ENCODE results near the gene ACOT12.
"Not testable (repeated sequence)": the region's sequence is repeated elsewhere in the genome, so short reads cannot be mapped to it uniquely, and the experiment has no call there.

The ACOT12 gene

GRCh38 chr5:81303563-81303962 lies 90.4 kb downstream of the ACOT12 start:
- DNase-seq (ENCODE audit: low read depth) = peak; percentile 34
- H3K4me3 ChIP-seq (ENCODE audit: low read depth, low read length) = no peak overlapping the region
- TF ChIP-seq, protein P1, sequence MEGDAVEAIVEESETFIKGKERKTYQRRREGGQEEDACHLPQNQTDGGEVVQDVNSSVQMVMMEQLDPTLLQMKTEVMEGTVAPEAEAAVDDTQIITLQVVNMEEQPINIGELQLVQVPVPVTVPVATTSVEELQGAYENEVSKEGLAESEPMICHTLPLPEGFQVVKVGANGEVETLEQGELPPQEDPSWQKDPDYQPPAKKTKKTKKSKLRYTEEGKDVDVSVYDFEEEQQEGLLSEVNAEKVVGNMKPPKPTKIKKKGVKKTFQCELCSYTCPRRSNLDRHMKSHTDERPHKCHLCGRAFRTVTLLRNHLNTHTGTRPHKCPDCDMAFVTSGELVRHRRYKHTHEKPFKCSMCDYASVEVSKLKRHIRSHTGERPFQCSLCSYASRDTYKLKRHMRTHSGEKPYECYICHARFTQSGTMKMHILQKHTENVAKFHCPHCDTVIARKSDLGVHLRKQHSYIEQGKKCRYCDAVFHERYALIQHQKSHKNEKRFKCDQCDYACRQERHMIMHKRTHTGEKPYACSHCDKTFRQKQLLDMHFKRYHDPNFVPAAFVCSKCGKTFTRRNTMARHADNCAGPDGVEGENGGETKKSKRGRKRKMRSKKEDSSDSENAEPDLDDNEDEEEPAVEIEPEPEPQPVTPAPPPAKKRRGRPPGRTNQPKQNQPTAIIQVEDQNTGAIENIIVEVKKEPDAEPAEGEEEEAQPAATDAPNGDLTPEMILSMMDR (IDR thresholded peaks at IDR 0.05; ENCODE audit: control insufficient read depth, extremely low read depth, insufficient read depth) = no peak

DNA sequence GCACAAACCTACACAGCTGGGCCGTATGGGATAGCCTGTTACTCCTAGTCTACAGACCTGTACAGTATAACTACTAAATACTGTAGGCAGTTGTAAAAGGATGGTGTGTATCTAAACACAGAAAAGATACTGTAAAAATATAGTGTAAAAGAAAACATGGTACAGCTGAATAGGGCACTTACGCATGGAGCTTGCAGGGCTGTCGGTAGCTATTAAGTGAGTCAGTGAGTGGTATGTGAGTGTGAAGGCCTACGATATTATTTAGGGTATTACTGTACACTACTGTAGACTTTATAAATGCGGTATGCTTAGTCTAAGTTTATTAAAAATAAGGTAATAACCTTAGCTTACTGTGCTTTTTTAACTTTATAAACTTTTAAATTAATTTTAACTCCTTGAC lies 91.3 kb downstream of the ACOT12 start:
- peak overlapping the region; percentile 91 for H3K4me3 ChIP-seq (ENCODE audit: low read depth, low read length)
- TF ChIP-seq, protein P1 (IDR thresholded peaks at IDR 0.05; ENCODE audit: control insufficient read depth, extremely low read depth, insufficient read depth) = no peak
- no peak for DNase-seq (ENCODE audit: low read depth)

DNA sequence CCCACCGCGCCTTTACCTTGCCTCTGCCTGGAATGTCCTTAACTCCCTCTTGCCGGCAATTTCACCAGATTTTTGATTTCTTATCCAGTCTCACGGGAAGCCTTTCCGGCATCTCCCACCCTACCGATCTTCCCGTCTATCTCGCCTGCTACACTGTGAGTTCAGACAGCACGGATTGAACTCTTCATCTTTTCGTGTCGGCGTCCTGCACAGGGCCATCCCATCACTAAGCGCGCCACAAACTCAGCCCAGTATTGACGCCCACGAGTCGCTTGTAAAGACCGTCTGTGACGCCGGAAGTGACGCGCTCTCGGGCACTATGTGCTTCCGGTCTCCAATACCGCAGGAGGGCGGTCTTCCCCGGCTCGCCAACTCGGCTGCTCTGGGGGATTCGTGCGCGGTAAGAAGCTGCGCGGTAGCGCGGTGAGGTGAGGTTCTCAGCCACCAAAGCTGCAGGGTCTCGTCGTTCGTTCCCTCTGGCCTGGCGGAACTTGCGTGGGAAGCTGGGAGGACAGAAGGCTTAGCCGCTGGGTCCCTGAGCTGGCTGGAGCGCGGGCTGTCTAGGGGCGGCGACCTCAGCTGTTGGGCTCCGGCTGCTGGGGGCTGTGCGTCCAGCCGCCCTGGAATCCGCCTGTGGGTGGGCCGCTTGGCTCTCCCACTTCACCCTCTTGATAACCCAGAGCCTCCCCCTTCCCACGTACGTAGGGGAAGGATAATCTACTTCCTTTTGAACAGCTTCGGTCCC lies 92.5 kb downstream of the ACOT12 start, which contains the start of gene ZCCHC9:
Gene ZCCHC9 (plus strand): TSS at position 317 of the 745 bp plus-strand sequence. CDS start 3,171 bp downstream, outside the sequence.
- DNase-seq (ENCODE audit: low read depth) = peak; percentile 86
- H3K4me3 ChIP-seq (ENCODE audit: low read depth, low read length) = peak within 1 kb of the TSS; percentile 91
- TF ChIP-seq, protein P1 (IDR thresholded peaks at IDR 0.05; ENCODE audit: control insufficient read depth, extremely low read depth, insufficient read depth) = peak; percentile 16; the same call in 1 of the 2 replicates

- H3K4me3 ChIP-seq (ENCODE audit: low read depth, low read length) = peak overlapping the region; percentile 91
- TF ChIP-seq, protein P1 (IDR thresholded peaks at IDR 0.05; ENCODE audit: control insufficient read depth, extremely low read depth, insufficient read depth) = no peak
- no peak for DNase-seq (ENCODE audit: low read depth)
Observed at GRCh38 chr5:81300921-81301270, 93.0 kb downstream of the ACOT12 start.

- H3K4me3 ChIP-seq (ENCODE audit: low read depth, low read length) = no peak overlapping the region
- DNase-seq (ENCODE audit: low read depth) = no peak
- TF ChIP-seq, protein P1 (IDR thresholded peaks at IDR 0.05; ENCODE audit: control insufficient read depth, extremely low read depth, insufficient read depth) = no peak
Observed at GRCh38 chr5:81297531-81297930, 96.4 kb downstream of the ACOT12 start.

DNA sequence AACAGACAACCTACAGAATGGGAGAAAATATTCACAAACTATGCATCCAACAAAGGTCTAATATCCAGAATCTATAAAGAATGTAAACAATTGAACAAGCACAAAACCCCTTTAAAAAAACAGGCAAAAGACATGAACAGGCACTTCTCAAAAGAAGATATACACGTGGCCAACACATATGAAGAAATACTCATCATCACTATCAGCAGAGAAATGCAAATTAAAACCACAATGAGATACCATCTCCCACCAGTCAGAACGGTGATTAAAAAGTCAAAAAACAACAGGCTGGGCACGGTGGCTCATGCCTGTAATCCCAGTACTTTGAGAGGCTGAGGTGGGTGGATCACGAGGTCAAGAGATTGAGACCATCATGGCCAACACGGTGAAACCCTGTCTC lies 99.9 kb downstream of the ACOT12 start:
- not testable (repeated sequence) for DNase-seq (ENCODE audit: low read depth); H3K4me3 ChIP-seq (ENCODE audit: low read depth, low read length)

GRCh38 chr5:81292130-81292529 lies 101.8 kb downstream of the ACOT12 start:
- TF ChIP-seq, protein P1 (IDR thresholded peaks at IDR 0.05; ENCODE audit: control insufficient read depth, extremely low read depth, insufficient read depth) = no peak
- no peak for DNase-seq (ENCODE audit: low read depth)
- H3K4me3 ChIP-seq (ENCODE audit: low read depth, low read length) = no peak overlapping the region

Data from LNCaP clone FGC (cell line).